ENCODE data around the gene GPC4.

DNA sequence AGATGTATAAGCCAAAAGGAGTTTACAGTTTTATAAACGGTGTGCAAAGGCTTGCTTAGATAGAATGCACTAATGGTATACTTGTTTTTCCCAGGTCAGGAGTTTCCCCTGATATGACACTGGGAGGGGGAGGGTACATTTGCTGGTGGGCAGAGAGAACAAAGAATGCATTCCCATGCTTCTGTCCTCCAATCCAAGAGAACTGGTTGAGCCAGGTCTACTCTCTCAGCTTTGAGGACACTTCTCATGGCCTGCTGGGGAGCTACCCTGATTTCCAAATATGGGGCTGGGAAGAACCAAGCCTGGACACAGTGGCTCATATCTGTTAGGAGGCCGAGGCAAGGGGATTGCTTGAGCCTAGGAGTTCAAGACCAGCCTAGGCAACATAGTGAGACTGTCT lies 3.3 kb upstream of the GPC4 start:
- TF ChIP-seq CREB1 (IDR thresholded peaks at IDR 0.05; ENCODE audit: low read depth) (no peak), YY1 (IDR thresholded peaks at IDR 0.05; ENCODE audit: low read depth) (no peak), EP300 (IDR thresholded peaks at IDR 0.05; ENCODE audit: borderline replicate concordance) (no peak), TAF1 (IDR thresholded peaks at IDR 0.05; ENCODE audit: low read depth) (no peak), RAD21 (IDR thresholded peaks at IDR 0.05; ENCODE audit: low read depth) (no peak), TEAD4 (IDR thresholded peaks at IDR 0.05) (no peak), TCF12 (IDR thresholded peaks at IDR 0.05; ENCODE audit: low read depth) (no peak), EGR1 (IDR thresholded peaks at IDR 0.05) (no peak)
- TF ChIP-seq, protein P1, sequence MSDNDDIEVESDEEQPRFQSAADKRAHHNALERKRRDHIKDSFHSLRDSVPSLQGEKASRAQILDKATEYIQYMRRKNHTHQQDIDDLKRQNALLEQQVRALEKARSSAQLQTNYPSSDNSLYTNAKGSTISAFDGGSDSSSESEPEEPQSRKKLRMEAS (IDR thresholded peaks at IDR 0.05) = no peak
- TF ChIP-seq, protein P2, sequence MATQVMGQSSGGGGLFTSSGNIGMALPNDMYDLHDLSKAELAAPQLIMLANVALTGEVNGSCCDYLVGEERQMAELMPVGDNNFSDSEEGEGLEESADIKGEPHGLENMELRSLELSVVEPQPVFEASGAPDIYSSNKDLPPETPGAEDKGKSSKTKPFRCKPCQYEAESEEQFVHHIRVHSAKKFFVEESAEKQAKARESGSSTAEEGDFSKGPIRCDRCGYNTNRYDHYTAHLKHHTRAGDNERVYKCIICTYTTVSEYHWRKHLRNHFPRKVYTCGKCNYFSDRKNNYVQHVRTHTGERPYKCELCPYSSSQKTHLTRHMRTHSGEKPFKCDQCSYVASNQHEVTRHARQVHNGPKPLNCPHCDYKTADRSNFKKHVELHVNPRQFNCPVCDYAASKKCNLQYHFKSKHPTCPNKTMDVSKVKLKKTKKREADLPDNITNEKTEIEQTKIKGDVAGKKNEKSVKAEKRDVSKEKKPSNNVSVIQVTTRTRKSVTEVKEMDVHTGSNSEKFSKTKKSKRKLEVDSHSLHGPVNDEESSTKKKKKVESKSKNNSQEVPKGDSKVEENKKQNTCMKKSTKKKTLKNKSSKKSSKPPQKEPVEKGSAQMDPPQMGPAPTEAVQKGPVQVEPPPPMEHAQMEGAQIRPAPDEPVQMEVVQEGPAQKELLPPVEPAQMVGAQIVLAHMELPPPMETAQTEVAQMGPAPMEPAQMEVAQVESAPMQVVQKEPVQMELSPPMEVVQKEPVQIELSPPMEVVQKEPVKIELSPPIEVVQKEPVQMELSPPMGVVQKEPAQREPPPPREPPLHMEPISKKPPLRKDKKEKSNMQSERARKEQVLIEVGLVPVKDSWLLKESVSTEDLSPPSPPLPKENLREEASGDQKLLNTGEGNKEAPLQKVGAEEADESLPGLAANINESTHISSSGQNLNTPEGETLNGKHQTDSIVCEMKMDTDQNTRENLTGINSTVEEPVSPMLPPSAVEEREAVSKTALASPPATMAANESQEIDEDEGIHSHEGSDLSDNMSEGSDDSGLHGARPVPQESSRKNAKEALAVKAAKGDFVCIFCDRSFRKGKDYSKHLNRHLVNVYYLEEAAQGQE (IDR thresholded peaks at IDR 0.05; ENCODE audit: low read depth) = no peak

Measured in Ishikawa (cell line).